GM12865 (cell line): Measurements from ENCODE around the gene MRPS10.
"Not testable (repeated sequence)": the region's sequence is repeated elsewhere in the genome, so short reads cannot be mapped to it uniquely, and the experiment has no call there.

Source experiments
- DNase-seq: peaks from one replicate; pipeline ENCODE4 v3.0.0; 2010; ENCODE audit warnings: low read depth
- H3K4me3 ChIP-seq: 2 replicates; pipeline ENCODE4 v1.5.1; 2011; ENCODE audit warnings: mild to moderate bottlenecking, low read depth, low read length, control low read depth
- CTCF ChIP-seq: IDR thresholded peaks from 2 replicates; pipeline ENCODE4 v1.5.1; 2011; ENCODE audit warnings: low read length, control low read depth, low read depth, inconsistent platforms; ENCODE audit not compliant: insufficient read depth; ENCODE audit errors: missing control alignments

The MRPS10 gene

GRCh38 chr6:42177514-42178364, 39.9 kb downstream of the MRPS10 start:
- H3K4me3 ChIP-seq, result no peak overlapping the region
- TF ChIP-seq CTCF, result no peak
- DNase-seq, result no peak

GRCh38 chr6:42176981-42177380, 40.7 kb downstream of the MRPS10 start:
- no peak overlapping the region for H3K4me3 ChIP-seq
- TF ChIP-seq CTCF, result no peak
- no peak for DNase-seq

GRCh38 chr6:42175860-42176259, 41.8 kb downstream of the MRPS10 start:
- no peak overlapping the region for H3K4me3 ChIP-seq
- no peak for TF ChIP-seq CTCF
- DNase-seq, result no peak

GRCh38 chr6:42173101-42173500, 44.6 kb downstream of the MRPS10 start, which contains the start of gene GUCA1A:
GUCA1A (plus strand) TSS chr6:42173364; CDS start chr6:42173614, 250 bp downstream.
- DNase-seq, result no peak
- no peak within 1 kb of the TSS for H3K4me3 ChIP-seq
- TF ChIP-seq CTCF, result no peak

GRCh38 chr6:42171813-42172581, 45.7 kb downstream of the MRPS10 start:
- H3K4me3 ChIP-seq, result no peak overlapping the region
- TF ChIP-seq CTCF, result no peak
- no peak for DNase-seq

- H3K4me3 ChIP-seq, result not testable (repeated sequence)
These were observed 47.9 kb downstream of the MRPS10 start for GRCh38 chr6:42169780-42170179.

GRCh38 chr6:42168650-42169049, 49.0 kb downstream of the MRPS10 start:
- TF ChIP-seq CTCF, result no peak
- no peak overlapping the region for H3K4me3 ChIP-seq
- DNase-seq, result no peak

More at GRCh38 chr6:42169780-42170179, 47.9 kb downstream of the MRPS10 start:
- DNase-seq, result not testable (repeated sequence)
